ACC112 (cell line): Measurements from ENCODE around the gene RNF187.

Experiments used
- H2AFZ ChIP-seq: fragments of 200-600 bp; sonication (generic); one replicate; pipeline ENCODE4 v1.6.0; 2017; ENCODE audit warnings: antibody characterized with exemption, low read length; ENCODE audit not compliant: unreplicated experiment
- H3K27ac ChIP-seq: fragments of 200-600 bp; sonication (generic); 2 replicates; pipeline ENCODE4 v1.5.1; 2014; ENCODE audit warnings: low read depth, mild to moderate bottlenecking, antibody characterized with exemption, low read length, moderate library complexity
- H3K27me3 ChIP-seq: fragments of 200-600 bp; sonication (generic); 2 replicates; pipeline ENCODE4 v1.6.1; 2014; ENCODE audit warnings: mild to moderate bottlenecking, antibody characterized with exemption, low read length, moderate library complexity, mixed read lengths; ENCODE audit not compliant: insufficient read depth
- H3K36me3 ChIP-seq: fragments of 200-600 bp; sonication (generic); 2 replicates; pipeline ENCODE4 v1.6.1; 2016; ENCODE audit warnings: mild to moderate bottlenecking, antibody characterized with exemption, low read length, moderate library complexity, mixed read lengths; ENCODE audit not compliant: insufficient read depth
- H3K4me1 ChIP-seq: fragments of 200-600 bp; sonication (generic); one replicate; pipeline ENCODE4 v1.6.1; 2016; ENCODE audit warnings: low read length, mixed read lengths; ENCODE audit not compliant: insufficient read depth, unreplicated experiment, control insufficient read depth
- H3K4me3 ChIP-seq: fragments of 200-600 bp; sonication (generic); 2 replicates; pipeline ENCODE4 v1.5.1; 2014; ENCODE audit warnings: mild to moderate bottlenecking, low read depth, low read length
- H3K79me2 ChIP-seq: fragments of 200-600 bp; sonication (generic); one replicate; pipeline ENCODE4 v1.6.0; 2016; ENCODE audit warnings: low read length; ENCODE audit not compliant: control insufficient read depth, unreplicated experiment, insufficient read depth

Gene RNF187

GRCh38 chr1:228511546-228512445 is 24.6 kb downstream of the RNF187 start:
- H3K27me3 ChIP-seq, result peaks cover 62% of the 10 kb centered on the region
- H3K4me3 ChIP-seq, result no peak overlapping the region
- H3K4me1 ChIP-seq, result no peaks in the 10 kb centered on the region
- H3K79me2 ChIP-seq, result no peaks in the 10 kb centered on the region
- H3K27ac ChIP-seq, result no peak overlapping the region
- H3K36me3 ChIP-seq, result no peaks in the 10 kb centered on the region
- no peak overlapping the region for H2AFZ ChIP-seq

- H3K27me3 ChIP-seq, result peaks cover 68% of the 10 kb centered on the region
- H3K79me2 ChIP-seq, result no peaks in the 10 kb centered on the region
- no peak overlapping the region for H3K4me3 ChIP-seq
- no peak overlapping the region for H2AFZ ChIP-seq
- H3K27ac ChIP-seq, result no peak overlapping the region
- H3K36me3 ChIP-seq, result no peaks in the 10 kb centered on the region
- no peaks in the 10 kb centered on the region for H3K4me1 ChIP-seq
Observed at GRCh38 chr1:228512781-228513198, 25.6 kb downstream of the RNF187 start.

GRCh38 chr1:228513236-228513900 is 26.2 kb downstream of the RNF187 start:
- Histone ChIP-seq H3K36me3 (no peaks in the 10 kb centered on the region), H3K4me3 (no peak overlapping the region), H2AFZ (no peak overlapping the region), H3K27ac (no peak overlapping the region), H3K27me3 (peaks cover 68% of the 10 kb centered on the region), H3K79me2 (no peaks in the 10 kb centered on the region), H3K4me1 (no peaks in the 10 kb centered on the region)

- no peaks in the 10 kb centered on the region for H3K36me3 ChIP-seq
- no peaks in the 10 kb centered on the region for H3K4me1 ChIP-seq
- no peak overlapping the region for H3K4me3 ChIP-seq
- no peak overlapping the region for H3K27ac ChIP-seq
- H2AFZ ChIP-seq, result no peak overlapping the region
- no peaks in the 10 kb centered on the region for H3K79me2 ChIP-seq
- peaks cover 68% of the 10 kb centered on the region for H3K27me3 ChIP-seq
Observed at GRCh38 chr1:228514421-228514820, 27.2 kb downstream of the RNF187 start.

GRCh38 chr1:228515200-228515834 is 28.1 kb downstream of the RNF187 start:
- H3K27me3 ChIP-seq, result peaks cover 68% of the 10 kb centered on the region

GRCh38 chr1:228517655-228518054 is 30.5 kb downstream of the RNF187 start:
- H3K79me2 ChIP-seq, result no peaks in the 10 kb centered on the region
- no peaks in the 10 kb centered on the region for H3K4me1 ChIP-seq
- no peaks in the 10 kb centered on the region for H3K36me3 ChIP-seq
- no peak overlapping the region for H3K4me3 ChIP-seq
- no peak overlapping the region for H3K27ac ChIP-seq
- peaks cover 52% of the 10 kb centered on the region for H3K27me3 ChIP-seq
- no peak overlapping the region for H2AFZ ChIP-seq

More at GRCh38 chr1:228515200-228515834, 28.1 kb downstream of the RNF187 start:
- no peaks in the 10 kb centered on the region for H3K4me1 ChIP-seq
- no peaks in the 10 kb centered on the region for H3K79me2 ChIP-seq
- no peak overlapping the region for H3K27ac ChIP-seq
- no peak overlapping the region for H2AFZ ChIP-seq
- H3K36me3 ChIP-seq, result no peaks in the 10 kb centered on the region
- H3K4me3 ChIP-seq, result no peak overlapping the region

GRCh38 chr1:228527596-228527995 is 40.4 kb downstream of the RNF187 start:
- Histone ChIP-seq H3K4me1 (no peaks in the 10 kb centered on the region), H3K4me3 (no peak overlapping the region), H2AFZ (no peak overlapping the region), H3K27me3 (peaks cover 10% of the 10 kb centered on the region; the same call in 1 of the 2 replicates), H3K79me2 (no peaks in the 10 kb centered on the region), H3K27ac (no peak overlapping the region), H3K36me3 (no peaks in the 10 kb centered on the region)

- Histone ChIP-seq H3K79me2 (no peaks in the 10 kb centered on the region), H3K27ac (no peak overlapping the region), H3K27me3 (peaks cover 10% of the 10 kb centered on the region; the same call in 1 of the 2 replicates), H3K4me3 (no peak overlapping the region), H2AFZ (no peak overlapping the region), H3K36me3 (no peaks in the 10 kb centered on the region), H3K4me1 (no peaks in the 10 kb centered on the region)
Observed at GRCh38 chr1:228528612-228529011, 41.4 kb downstream of the RNF187 start.

GRCh38 chr1:228530086-228530758 is 43.0 kb downstream of the RNF187 start:
- H3K79me2 ChIP-seq, result no peaks in the 10 kb centered on the region
- H3K4me1 ChIP-seq, result no peaks in the 10 kb centered on the region
- H3K36me3 ChIP-seq, result no peaks in the 10 kb centered on the region
- H3K27me3 ChIP-seq, result peaks cover 10% of the 10 kb centered on the region; the same call in 1 of the 2 replicates
- no peak overlapping the region for H2AFZ ChIP-seq
- no peak overlapping the region for H3K27ac ChIP-seq
- no peak overlapping the region for H3K4me3 ChIP-seq
